Esophagus squamous epithelium (tissue), 5 donors: ENCODE data around the gene HIPK2. TPM values are rescaled to one million over a fixed set of nuclear protein-coding genes. Genes with fewer than 3 reads are reported as not detected.

Experiments used
- DNase-seq: peaks from one replicate; lab custom pipeline; 2025; lab: John Stamatoyannopoulos, UW
- H3K27ac ChIP-seq, 4 donors: fragments of 200-600 bp; sonication (generic); one replicate each; pipeline ENCODE4 v1.5.1; 2016 to 2019; ENCODE audit warnings: mild to moderate bottlenecking in 1 of 4
- H3K27me3 ChIP-seq, 4 donors: fragments of 200-600 bp; sonication (generic); 1 replicate in 3 of 4; 2 replicates in 1 of 4; pipeline versions ENCODE4 v1.5.1 to v1.6.0; 2017 to 2021; ENCODE audit warnings: antibody characterized with exemption in 1 of 4
- H3K36me3 ChIP-seq, 3 donors: fragments of 200-600 bp; sonication (generic); one replicate each; pipeline ENCODE4 v1.5.1; 2016 to 2019
- H3K4me1 ChIP-seq, 3 donors: fragments of 200-600 bp; sonication (generic); one replicate each; pipeline ENCODE4 v1.5.1; 2017 to 2019
- H3K4me3 ChIP-seq, 4 donors: fragments of 200-600 bp; sonication (generic); 1 replicate in 3 of 4; 2 replicates in 1 of 4; pipeline ENCODE4 v1.5.1; 2016 to 2019; ENCODE audit warnings: mild to moderate bottlenecking in 2 of 4, moderate library complexity in 1 of 4
- H3K9me3 ChIP-seq, 3 donors: fragments of 200-600 bp; sonication (generic); one replicate each; pipeline ENCODE4 v1.5.1; 2016 to 2019
- POLR2A ChIP-seq, 4 donors: fragments of 450-650 bp; IDR thresholded peaks; one replicate each; pipeline ENCODE4 v1.6.1; 2017; ENCODE audit warnings: antibody characterized with exemption in 4 of 4, mild to moderate bottlenecking in 4 of 4, moderate library complexity in 3 of 4
- WGBS, 2 donors: methylation state at CpG; one replicate each; pipeline ENCODE4 v1.1.5; 2018; 5-methylcytosine and 5-hydroxymethylcytosine counted together
- intact Hi-C: fragments of 100-400 bp; cut with DNase I; formaldehyde crosslinking; loops from one replicate; pipeline ENCODE4 v1.15.0; 2022
- total RNA-seq, 4 donors: library from RNA; depleted of rRNA; stranded (reverse); fragments of >200 nt; gene quantifications; one replicate each; pipeline ENCODE4 v1.1.0, GENCODE V29; 2016
- TF ChIP-seq, protein P1 (sequence below), 6 experiments: fragments of 450-650 bp in 4 of 6; fragments of 200-600 bp in 2 of 6; sonication (generic) in 2 of 6; IDR thresholded peaks; one replicate each; pipeline ENCODE4 v1.5.1; 2016 to 2019; ENCODE audit warnings: antibody characterized with exemption in 6 of 6, mild to moderate bottlenecking in 4 of 6, moderate library complexity in 4 of 6
- donor health status: DM: yes; HTN: yes; CAD: no.

HIPK2 gene
- total RNA-seq, 4 donors from 2014 or later = 17.8 to 37.9 (median 29.3) TPM

- intact Hi-C loops = loop anchor here (2.0 to 10.0 kb wide), 2 partner anchors 128 to 356 kb away; partner anchors contain the start of gene HIPK2
- 68 to 91% methylated on average over 3 to 4 of the region's 4 CpGs for WGBS, 2 donors
Measured at GRCh38 chr7:139647085-139647484, 130.7 kb downstream of the HIPK2 start.

DNA sequence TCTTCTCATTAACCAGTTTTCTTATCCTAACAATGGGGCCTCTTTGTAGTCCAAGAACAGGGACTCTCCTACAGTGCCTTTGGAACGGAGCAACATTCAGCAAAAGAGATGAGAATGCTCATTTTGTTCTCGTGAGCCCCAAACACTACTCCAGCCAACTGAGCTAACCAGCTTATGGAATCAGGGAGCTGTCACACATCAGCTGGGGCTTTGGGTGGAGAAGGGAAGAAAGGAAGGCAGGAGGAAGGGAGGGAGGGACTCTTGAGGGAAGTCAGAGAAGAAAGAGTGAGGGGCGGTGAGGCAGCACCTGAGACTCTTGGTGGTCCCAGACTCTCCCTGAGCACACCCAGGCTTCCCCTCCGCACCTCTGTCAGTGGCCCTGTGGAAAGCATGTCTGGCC is 131.2 kb downstream of the HIPK2 start:
- Histone ChIP-seq H3K36me3 (peaks cover 0 to 35% (median 0%) of the 10 kb centered on the region in 3 donors), H3K27me3 (no peaks in the 10 kb centered on the region), H3K9me3 (no peaks in the 10 kb centered on the region), H3K27ac (peak overlapping the region in 1 of 4 donors; percentile 20), H3K4me3 (no peak overlapping the region), H3K4me1 (peaks cover 0 to 47% (median 9%) of the 10 kb centered on the region in 3 donors)
- intact Hi-C loops = loop anchor here (2.0 to 10.0 kb wide), 2 partner anchors 128 to 356 kb away; partner anchors contain the start of gene HIPK2
- DNase-seq = no peak
- TF ChIP-seq, protein P1, sequence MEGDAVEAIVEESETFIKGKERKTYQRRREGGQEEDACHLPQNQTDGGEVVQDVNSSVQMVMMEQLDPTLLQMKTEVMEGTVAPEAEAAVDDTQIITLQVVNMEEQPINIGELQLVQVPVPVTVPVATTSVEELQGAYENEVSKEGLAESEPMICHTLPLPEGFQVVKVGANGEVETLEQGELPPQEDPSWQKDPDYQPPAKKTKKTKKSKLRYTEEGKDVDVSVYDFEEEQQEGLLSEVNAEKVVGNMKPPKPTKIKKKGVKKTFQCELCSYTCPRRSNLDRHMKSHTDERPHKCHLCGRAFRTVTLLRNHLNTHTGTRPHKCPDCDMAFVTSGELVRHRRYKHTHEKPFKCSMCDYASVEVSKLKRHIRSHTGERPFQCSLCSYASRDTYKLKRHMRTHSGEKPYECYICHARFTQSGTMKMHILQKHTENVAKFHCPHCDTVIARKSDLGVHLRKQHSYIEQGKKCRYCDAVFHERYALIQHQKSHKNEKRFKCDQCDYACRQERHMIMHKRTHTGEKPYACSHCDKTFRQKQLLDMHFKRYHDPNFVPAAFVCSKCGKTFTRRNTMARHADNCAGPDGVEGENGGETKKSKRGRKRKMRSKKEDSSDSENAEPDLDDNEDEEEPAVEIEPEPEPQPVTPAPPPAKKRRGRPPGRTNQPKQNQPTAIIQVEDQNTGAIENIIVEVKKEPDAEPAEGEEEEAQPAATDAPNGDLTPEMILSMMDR (IDR thresholded peaks at IDR 0.05) = no peak
- no peak for TF ChIP-seq POLR2A (IDR thresholded peaks at IDR 0.05)
- 93 to 96% methylated on average over 4 of the region's 4 CpGs for WGBS, 2 donors

More at GRCh38 chr7:139647085-139647484, 130.7 kb downstream of the HIPK2 start:
- Histone ChIP-seq H3K27ac (peak overlapping the region in 1 of 4 donors; percentile 20), H3K36me3 (peaks cover 0 to 31% (median 0%) of the 10 kb centered on the region in 3 donors), H3K27me3 (no peaks in the 10 kb centered on the region), H3K9me3 (no peaks in the 10 kb centered on the region), H3K4me1 (peaks cover 0 to 53% (median 9%) of the 10 kb centered on the region in 3 donors), H3K4me3 (no peak overlapping the region)
- no peak for DNase-seq
- TF ChIP-seq, protein P1 (IDR thresholded peaks at IDR 0.05) = no peak
- TF ChIP-seq POLR2A (IDR thresholded peaks at IDR 0.05) = no peak

- H3K4me1 ChIP-seq = peaks cover 0 to 41% (median 9%) of the 10 kb centered on the region in 3 donors
- peaks cover 0 to 42% (median 0%) of the 10 kb centered on the region in 3 donors for H3K36me3 ChIP-seq
- H3K27me3 ChIP-seq = no peaks in the 10 kb centered on the region
- 36 to 63% methylated on average over 6 to 13 of the region's 19 CpGs for WGBS, 2 donors
- H3K9me3 ChIP-seq = no peaks in the 10 kb centered on the region
- TF ChIP-seq, protein P1 (IDR thresholded peaks at IDR 0.05) = peak; percentile 86 to 95 (median 90)
- no peak for TF ChIP-seq POLR2A (IDR thresholded peaks at IDR 0.05)
- peak overlapping the region in 1 of 4 donors; percentile 20 for H3K27ac ChIP-seq
- DNase-seq = peak; percentile 18
- intact Hi-C loops = loop anchor here (2.0 to 10.0 kb wide), 2 partner anchors 129 to 357 kb away; partner anchors contain the start of gene HIPK2
- no peak overlapping the region for H3K4me3 ChIP-seq
Measured at GRCh38 chr7:139645572-139646523, 131.9 kb downstream of the HIPK2 start.

DNA sequence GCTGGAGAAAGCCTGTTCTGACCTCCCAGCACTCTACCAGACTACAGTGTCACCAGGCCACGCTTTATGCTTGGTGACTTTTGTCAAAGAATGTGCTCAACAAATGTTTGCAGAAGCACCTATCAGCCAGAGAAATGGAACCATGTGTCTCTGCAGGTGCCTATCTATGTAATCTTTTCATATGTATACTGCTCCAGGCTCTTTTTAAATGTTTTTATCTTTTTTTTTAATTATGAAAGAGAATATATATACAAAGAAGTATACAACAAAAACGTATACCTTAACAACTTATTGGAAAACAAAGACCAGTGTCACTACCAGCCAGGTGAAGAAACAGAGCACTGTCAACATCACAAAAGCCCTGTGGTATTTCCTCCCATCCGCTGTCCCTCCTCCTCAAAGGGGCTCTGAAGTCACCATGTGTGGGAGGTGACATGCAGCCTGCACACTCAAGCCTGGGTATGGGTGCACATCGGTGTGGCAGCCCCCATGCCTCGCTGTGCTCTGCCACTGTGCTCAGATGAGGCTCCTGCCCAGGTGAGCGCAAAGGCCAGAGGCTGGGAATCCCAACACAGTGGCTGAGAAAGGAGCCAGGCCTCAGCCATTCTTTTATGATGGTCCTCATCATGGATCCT is 133.7 kb downstream of the HIPK2 start:
- Histone ChIP-seq H3K9me3 (no peaks in the 10 kb centered on the region), H3K27ac (no peak overlapping the region), H3K4me3 (no peak overlapping the region), H3K27me3 (no peaks in the 10 kb centered on the region), H3K4me1 (peaks cover 0 to 30% (median under 1%) of the 10 kb centered on the region in 3 donors), H3K36me3 (peaks cover 0 to 45% (median 0%) of the 10 kb centered on the region in 3 donors)
- intact Hi-C loops = loop anchor here (10.0 kb wide), 1 partner anchor 131 kb away; the partner anchor contains the start of gene HIPK2
- no peak for DNase-seq
- TF ChIP-seq, protein P1 (IDR thresholded peaks at IDR 0.05) = no peak
- TF ChIP-seq POLR2A (IDR thresholded peaks at IDR 0.05) = no peak
- 68 to 84% methylated on average over 5 to 6 of the region's 6 CpGs for WGBS, 2 donors
